Neural progenitor cell (in vitro differentiated cells): ENCODE results near the gene PIK3CB. TPM values are rescaled to one million over a fixed set of nuclear protein-coding genes. Genes with fewer than 3 reads are reported as not detected.

Experiments
- DNase-seq: peaks from one replicate; pipeline ENCODE4 v3.0.0-alpha.2; 2016; ENCODE audit warnings: low spot score
- H2AFZ ChIP-seq: fragments of 200-600 bp; sonication (generic); replicated peaks from 2 replicates; pipeline ENCODE4 v1.6.1; 2016; ENCODE audit warnings: antibody characterized with exemption
- H3F3A ChIP-seq: fragments of 200-600 bp; sonication (generic); 2 replicates; pipeline ENCODE4 v1.6.1; 2016; ENCODE audit warnings: antibody characterized with exemption, low read depth
- H3K27ac ChIP-seq: fragments of 200-600 bp; sonication (generic); 2 replicates; pipeline ENCODE4 v1.5.1; 2016; ENCODE audit warnings: mild to moderate bottlenecking
- H3K27me3 ChIP-seq: fragments of 200-600 bp; sonication (generic); 2 replicates; pipeline ENCODE4 v1.6.1; 2016; ENCODE audit warnings: mild to moderate bottlenecking, moderate library complexity
- H3K36me3 ChIP-seq: fragments of 200-600 bp; sonication (generic); 2 replicates; pipeline ENCODE4 v1.5.1; 2016
- H3K4me1 ChIP-seq: fragments of 200-600 bp; sonication (generic); 2 replicates; pipeline ENCODE4 v1.6.1; 2016; ENCODE audit warnings: mixed run types
- H3K4me2 ChIP-seq: fragments of 200-600 bp; sonication (generic); 2 replicates; pipeline ENCODE4 v1.6.1; 2016
- H3K4me3 ChIP-seq: fragments of 200-600 bp; sonication (generic); 2 replicates; pipeline ENCODE4 v1.5.1; 2016
- H3K79me2 ChIP-seq: fragments of 200-600 bp; sonication (generic); 2 replicates; pipeline ENCODE4 v1.6.1; 2016; ENCODE audit warnings: low read depth
- H3K9ac ChIP-seq: fragments of 200-600 bp; sonication (generic); 2 replicates; pipeline ENCODE4 v1.6.1; 2016
- H3K9me3 ChIP-seq: fragments of 200-600 bp; sonication (generic); 2 replicates; pipeline ENCODE4 v1.5.1; 2016; ENCODE audit warnings: low read depth
- H4K20me1 ChIP-seq: fragments of 200-600 bp; sonication (generic); 2 replicates; pipeline ENCODE4 v1.6.1; 2016; ENCODE audit warnings: low read depth
- H3K27ac Mint-ChIP-seq: 3 replicates; pipeline ENCODE4 v1.8.0; 2021; ENCODE audit warnings: mixed read lengths
- H3K27me3 Mint-ChIP-seq: 2 replicates; pipeline ENCODE4 v1.8.0; 2022; ENCODE audit warnings: low read depth, mild to moderate bottlenecking, inconsistent platforms, moderate library complexity, mixed read lengths; ENCODE audit not compliant: insufficient read depth
- H3K36me3 Mint-ChIP-seq: 3 replicates; pipeline ENCODE4 v1.8.0; 2021; ENCODE audit warnings: mixed read lengths
- H3K4me1 Mint-ChIP-seq: 3 replicates; pipeline ENCODE4 v1.8.0; 2021; ENCODE audit warnings: mixed read lengths
- H3K4me3 Mint-ChIP-seq: 3 replicates; pipeline ENCODE4 v1.8.0; 2021; ENCODE audit warnings: mild to moderate bottlenecking, moderate library complexity, mixed read lengths
- H3K9me3 Mint-ChIP-seq: 3 replicates; pipeline ENCODE4 v1.8.0; 2020; ENCODE audit warnings: mixed read lengths
- EZH2 ChIP-seq: fragments of 200-600 bp; sonication (generic); IDR thresholded peaks from 2 replicates; pipeline ENCODE4 v1.6.1; 2017; ENCODE audit warnings: antibody characterized with exemption, mild to moderate bottlenecking, moderate library complexity
- EZH2phosphoT487 ChIP-seq: fragments of 200-600 bp; sonication (generic); IDR thresholded peaks from 2 replicates; pipeline ENCODE4 v1.6.1; 2017; ENCODE audit warnings: antibody characterized with exemption
- total RNA-seq: library from RNA; depleted of rRNA; stranded (reverse); fragments of >200 nt; gene quantifications from 2 replicates; pipeline ENCODE4 v1.2.3, GENCODE V29; 2015; ENCODE audit warnings: low replicate concordance
- TF ChIP-seq, protein P1 (sequence below): fragments of 200-600 bp; sonication (generic); IDR thresholded peaks from 2 replicates; pipeline ENCODE4 v1.5.1; 2017; ENCODE audit warnings: antibody characterized with exemption, mild to moderate bottlenecking

The PIK3CB gene
- total RNA-seq, 1 donor from 2014 or later, result 17.7 TPM

DNA sequence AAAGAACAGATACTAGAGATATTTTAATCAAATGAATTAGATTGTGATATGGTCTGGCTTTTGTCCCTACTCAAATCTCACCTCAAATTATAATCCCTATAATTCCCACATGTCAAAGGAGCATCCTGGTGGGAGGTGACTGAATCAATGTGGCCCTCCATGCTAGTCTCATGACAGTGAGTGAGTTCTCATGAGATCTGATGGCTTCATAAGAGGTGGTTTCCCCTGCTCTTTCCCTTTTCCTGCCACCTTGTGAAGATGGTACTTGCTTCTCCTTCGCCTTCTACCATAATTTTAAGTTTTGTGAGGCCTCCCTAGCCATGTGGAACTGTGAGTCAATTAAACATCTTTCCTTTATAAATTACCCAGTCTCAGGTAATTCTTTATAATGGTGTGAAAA, 143.4 kb downstream of the PIK3CB start:
- no peaks in the 10 kb centered on the region for H3K79me2 ChIP-seq
- H4K20me1 ChIP-seq, result no peaks in the 10 kb centered on the region
- Mint-ChIP-seq H3K27me3 (no peaks in the 10 kb centered on the region), H3K36me3 (peaks cover 3% of the 10 kb centered on the region), H3K4me1 (peaks cover 2% of the 10 kb centered on the region), H3K9me3 (no peaks in the 10 kb centered on the region), H3K27ac (no peak overlapping the region), H3K4me3 (no peak overlapping the region)
- H3K4me1 ChIP-seq, result no peaks in the 10 kb centered on the region
- no peak overlapping the region for H3K9ac ChIP-seq
- no peaks in the 10 kb centered on the region for H3K9me3 ChIP-seq
- no peak overlapping the region for H3K4me2 ChIP-seq
- H3F3A ChIP-seq, result no peaks in the 10 kb centered on the region
- H3K27me3 ChIP-seq, result no peaks in the 10 kb centered on the region
- H2AFZ ChIP-seq, result no peak overlapping the region
- no peak overlapping the region for H3K27ac ChIP-seq
- TF ChIP-seq EZH2, result no peak
- TF ChIP-seq, protein P1, sequence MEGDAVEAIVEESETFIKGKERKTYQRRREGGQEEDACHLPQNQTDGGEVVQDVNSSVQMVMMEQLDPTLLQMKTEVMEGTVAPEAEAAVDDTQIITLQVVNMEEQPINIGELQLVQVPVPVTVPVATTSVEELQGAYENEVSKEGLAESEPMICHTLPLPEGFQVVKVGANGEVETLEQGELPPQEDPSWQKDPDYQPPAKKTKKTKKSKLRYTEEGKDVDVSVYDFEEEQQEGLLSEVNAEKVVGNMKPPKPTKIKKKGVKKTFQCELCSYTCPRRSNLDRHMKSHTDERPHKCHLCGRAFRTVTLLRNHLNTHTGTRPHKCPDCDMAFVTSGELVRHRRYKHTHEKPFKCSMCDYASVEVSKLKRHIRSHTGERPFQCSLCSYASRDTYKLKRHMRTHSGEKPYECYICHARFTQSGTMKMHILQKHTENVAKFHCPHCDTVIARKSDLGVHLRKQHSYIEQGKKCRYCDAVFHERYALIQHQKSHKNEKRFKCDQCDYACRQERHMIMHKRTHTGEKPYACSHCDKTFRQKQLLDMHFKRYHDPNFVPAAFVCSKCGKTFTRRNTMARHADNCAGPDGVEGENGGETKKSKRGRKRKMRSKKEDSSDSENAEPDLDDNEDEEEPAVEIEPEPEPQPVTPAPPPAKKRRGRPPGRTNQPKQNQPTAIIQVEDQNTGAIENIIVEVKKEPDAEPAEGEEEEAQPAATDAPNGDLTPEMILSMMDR, result no peak
- TF ChIP-seq EZH2phosphoT487, result no peak
- DNase-seq, result no peak
- peaks cover 5% of the 10 kb centered on the region for H3K36me3 ChIP-seq
- H3K4me3 ChIP-seq, result no peak overlapping the region

DNA sequence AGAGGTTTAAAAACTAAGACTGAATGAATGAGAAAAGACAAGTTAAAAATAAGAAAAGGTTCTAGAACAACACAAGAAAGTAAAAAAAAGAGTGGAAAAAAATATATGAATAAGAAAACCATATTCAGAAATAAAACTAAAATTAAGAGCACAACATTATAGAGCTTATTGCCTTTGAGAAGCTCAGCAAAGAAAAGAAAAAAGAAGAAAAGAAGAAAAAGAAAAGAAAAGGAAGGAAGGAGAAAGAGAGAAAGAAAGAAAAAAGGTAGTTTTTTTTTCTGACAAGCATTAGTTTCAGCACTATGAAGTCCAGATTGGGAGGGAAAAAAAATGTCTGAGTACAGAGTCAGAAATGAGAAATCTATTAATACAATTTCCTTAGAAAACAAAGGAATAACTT, 144.7 kb downstream of the PIK3CB start:
- no peak overlapping the region for H3K4me2 ChIP-seq
- no peak for DNase-seq
- Mint-ChIP-seq H3K36me3 (peaks cover 3% of the 10 kb centered on the region), H3K4me3 (no peak overlapping the region), H3K9me3 (no peaks in the 10 kb centered on the region), H3K27me3 (no peaks in the 10 kb centered on the region), H3K4me1 (peaks cover 2% of the 10 kb centered on the region), H3K27ac (no peak overlapping the region)
- no peak overlapping the region for H3K4me3 ChIP-seq
- no peaks in the 10 kb centered on the region for H3K79me2 ChIP-seq
- no peak for TF ChIP-seq EZH2phosphoT487
- TF ChIP-seq EZH2, result no peak
- TF ChIP-seq, protein P1, result no peak
- H2AFZ ChIP-seq, result no peak overlapping the region
- no peak overlapping the region for H3K27ac ChIP-seq
- H3K9ac ChIP-seq, result no peak overlapping the region
- no peaks in the 10 kb centered on the region for H3K27me3 ChIP-seq
- no peaks in the 10 kb centered on the region for H3K4me1 ChIP-seq
- no peaks in the 10 kb centered on the region for H3F3A ChIP-seq
- peaks cover 5% of the 10 kb centered on the region for H3K36me3 ChIP-seq
- H3K9me3 ChIP-seq, result no peaks in the 10 kb centered on the region
- no peaks in the 10 kb centered on the region for H4K20me1 ChIP-seq

DNA sequence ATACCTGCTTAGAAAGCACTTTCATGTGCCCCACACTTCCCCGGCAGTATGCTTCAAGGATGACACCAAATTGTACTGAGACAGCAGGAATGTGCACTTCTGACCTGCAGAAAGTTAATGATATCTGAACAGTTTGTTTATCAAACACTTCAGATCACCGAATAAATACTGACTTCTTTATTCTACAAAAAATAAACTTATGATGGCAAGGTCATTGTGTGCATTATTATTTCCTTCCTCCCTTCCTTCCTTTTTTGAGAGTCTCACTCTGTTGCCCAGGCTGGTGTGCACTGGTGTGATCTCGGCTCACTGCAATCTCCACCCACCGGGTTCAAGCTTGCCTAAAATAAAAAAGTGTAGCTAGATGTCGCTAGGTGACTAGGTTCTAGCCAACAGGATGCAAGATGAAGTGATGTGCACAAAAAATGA, 145.8 kb downstream of the PIK3CB start:
- no peaks in the 10 kb centered on the region for H3K27me3 Mint-ChIP-seq
- no peak overlapping the region for H3K27ac ChIP-seq
- TF ChIP-seq, protein P1, result no peak
- no peaks in the 10 kb centered on the region for H3K4me1 Mint-ChIP-seq
- H3K36me3 Mint-ChIP-seq, result peaks cover 3% of the 10 kb centered on the region
- H3K79me2 ChIP-seq, result no peaks in the 10 kb centered on the region
- DNase-seq, result no peak
- no peak overlapping the region for H3K27ac Mint-ChIP-seq
- H3K36me3 ChIP-seq, result peaks cover 5% of the 10 kb centered on the region
- H3K9me3 Mint-ChIP-seq, result no peaks in the 10 kb centered on the region
- no peak overlapping the region for H2AFZ ChIP-seq
- H3K4me1 ChIP-seq, result no peaks in the 10 kb centered on the region
- H3K4me3 Mint-ChIP-seq, result no peak overlapping the region
- no peak overlapping the region for H3K4me2 ChIP-seq
- no peaks in the 10 kb centered on the region for H4K20me1 ChIP-seq
- H3K9me3 ChIP-seq, result no peaks in the 10 kb centered on the region
- H3F3A ChIP-seq, result no peaks in the 10 kb centered on the region
- H3K9ac ChIP-seq, result no peak overlapping the region
- H3K4me3 ChIP-seq, result no peak overlapping the region
- H3K27me3 ChIP-seq, result no peaks in the 10 kb centered on the region

DNA sequence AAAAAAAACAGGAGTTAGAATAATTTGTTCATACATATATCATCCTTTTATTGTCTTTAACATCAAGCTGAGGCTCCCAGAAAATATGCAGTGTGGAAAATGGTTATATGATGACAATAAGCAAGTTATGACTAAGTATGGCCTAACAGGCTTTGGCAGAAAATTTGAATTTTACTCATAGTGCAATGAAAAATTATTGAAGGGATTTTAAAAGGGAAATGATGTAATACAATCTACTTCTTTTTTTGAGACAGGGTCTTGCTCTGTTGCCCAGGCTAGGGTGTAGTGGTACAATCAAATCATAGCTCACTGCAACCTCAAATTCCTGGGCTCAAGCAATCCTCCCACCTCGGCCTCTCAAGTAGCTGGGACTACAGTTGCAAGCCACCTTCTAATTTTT, 147.5 kb downstream of the PIK3CB start:
- no peaks in the 10 kb centered on the region for H3K4me1 ChIP-seq
- H4K20me1 ChIP-seq, result no peaks in the 10 kb centered on the region
- no peaks in the 10 kb centered on the region for H3K9me3 Mint-ChIP-seq
- H3K27ac ChIP-seq, result no peak overlapping the region
- H3K4me3 ChIP-seq, result no peak overlapping the region
- H2AFZ ChIP-seq, result no peak overlapping the region
- H3K27ac Mint-ChIP-seq, result no peak overlapping the region
- no peaks in the 10 kb centered on the region for H3F3A ChIP-seq
- peaks cover 3% of the 10 kb centered on the region for H3K36me3 Mint-ChIP-seq
- H3K4me2 ChIP-seq, result no peak overlapping the region
- H3K4me3 Mint-ChIP-seq, result no peak overlapping the region
- peaks cover 11% of the 10 kb centered on the region for H3K36me3 ChIP-seq
- H3K4me1 Mint-ChIP-seq, result no peaks in the 10 kb centered on the region
- no peaks in the 10 kb centered on the region for H3K27me3 ChIP-seq
- no peak for TF ChIP-seq EZH2
- TF ChIP-seq EZH2phosphoT487, result no peak
- TF ChIP-seq, protein P1, result no peak
- H3K27me3 Mint-ChIP-seq, result no peaks in the 10 kb centered on the region
- H3K9ac ChIP-seq, result no peak overlapping the region
- no peaks in the 10 kb centered on the region for H3K9me3 ChIP-seq
- no peaks in the 10 kb centered on the region for H3K79me2 ChIP-seq
- DNase-seq, result no peak
